Vagina (tissue), 2 donors: ENCODE results near the gene PIK3R1.

Experiments
- CTCF ChIP-seq, 3 experiments: fragments of 450-650 bp in 2 of 3; fragments of 200-600 bp in 1 of 3; sonication (generic) in 1 of 3; IDR thresholded peaks; one replicate each; pipeline ENCODE4 v1.5.1; 2017 to 2019; ENCODE audit warnings: antibody characterized with exemption in 3 of 3, mild to moderate bottlenecking in 2 of 3, moderate library complexity in 2 of 3
- POLR2A ChIP-seq, 2 donors: fragments of 450-650 bp; IDR thresholded peaks; one replicate each; pipeline ENCODE4 v1.6.1; 2017; ENCODE audit warnings: antibody characterized with exemption in 2 of 2, mild to moderate bottlenecking in 2 of 2, moderate library complexity in 2 of 2

GRCh38 chr5:68341006-68341405 is 125.5 kb downstream of the PIK3R1 start:
- TF ChIP-seq POLR2A (IDR thresholded peaks at IDR 0.05): no peak
- no peak for TF ChIP-seq CTCF (IDR thresholded peaks at IDR 0.05)
